OCI-LY7 (cell line): ENCODE data around the gene ALDH1L1. TPM values are rescaled to one million over a fixed set of nuclear protein-coding genes. Genes with fewer than 3 reads are reported as not detected.

ENCODE experiments used
- BruUV-seq: library from RNA; stranded (reverse); fragments of 400-500 nt; replicated peaks from 2 replicates; lab custom pipeline; 2021; lab: Mats Ljungman, UMichigan
- CTCF ChIA-PET: fragments of 300-600 bp; sonication (Branson Sonifier 250); formaldehyde crosslinking; loops from one replicate; lab custom pipeline; 2022; ENCODE audit warnings: antibody characterized with exemption; ENCODE audit not compliant: unreplicated experiment; lab: Charles Lee
- POLR2A ChIA-PET: fragments of 300-600 bp; sonication (Branson Sonifier 250); formaldehyde crosslinking; loops from one replicate; lab custom pipeline; 2022; ENCODE audit warnings: antibody characterized with exemption; lab: Charles Lee
- DNase-seq: peaks from one replicate; pipeline ENCODE4 v3.0.0-alpha.2; 2015; ENCODE audit warnings: low spot score
- H2AFZ ChIP-seq: fragments of 200-600 bp; sonication (generic), shearing (Covaris generic); 2 replicates; pipeline ENCODE4 v1.6.1; 2014; ENCODE audit warnings: mild to moderate bottlenecking, antibody characterized with exemption, low read length, moderate library complexity
- H3K27ac ChIP-seq: fragments of 200-600 bp; sonication (generic); 2 replicates; pipeline ENCODE4 v1.5.1; 2014; ENCODE audit warnings: mixed run types, low read depth, mild to moderate bottlenecking, moderate library complexity, low read length, inconsistent platforms; ENCODE audit not compliant: poor library complexity, severe bottlenecking
- H3K36me3 ChIP-seq: fragments of 200-600 bp; sonication (generic); 2 replicates; pipeline ENCODE4 v1.6.1; 2014; ENCODE audit warnings: mild to moderate bottlenecking, antibody characterized with exemption, low read length, moderate library complexity, mixed read lengths; ENCODE audit not compliant: insufficient read depth
- H3K4me1 ChIP-seq: fragments of 200-600 bp; sonication (generic); 2 replicates; pipeline ENCODE4 v1.5.1; 2014; ENCODE audit warnings: mild to moderate bottlenecking, low read length; ENCODE audit not compliant: insufficient read depth, poor library complexity, severe bottlenecking
- H3K4me2 ChIP-seq: fragments of 200-600 bp; sonication (generic); 2 replicates; pipeline ENCODE4 v1.6.1; 2014; ENCODE audit warnings: mild to moderate bottlenecking, low read length
- H3K4me3 ChIP-seq: fragments of 200-600 bp; sonication (generic); 2 replicates; pipeline ENCODE4 v1.5.1; 2014; ENCODE audit warnings: mild to moderate bottlenecking, low read depth, low read length; ENCODE audit not compliant: poor library complexity, severe bottlenecking
- H3K79me2 ChIP-seq: fragments of 200-600 bp; sonication (generic); 2 replicates; pipeline ENCODE4 v1.6.1; 2016; ENCODE audit warnings: low read depth, mild to moderate bottlenecking, low read length, moderate library complexity, mixed read lengths; ENCODE audit not compliant: insufficient read depth
- H3K9me2 ChIP-seq: fragments of 200-600 bp; sonication (generic); 2 replicates; pipeline ENCODE4 v1.6.1; 2016; ENCODE audit warnings: mild to moderate bottlenecking, low read length, mixed read lengths; ENCODE audit not compliant: insufficient read depth
- H3K9me3 ChIP-seq: fragments of 200-600 bp; sonication (generic); 2 replicates; pipeline ENCODE4 v1.6.1; 2014; ENCODE audit warnings: mild to moderate bottlenecking, mixed run types, low read length, mixed read lengths
- H4K20me1 ChIP-seq: fragments of 200-600 bp; sonication (generic); 2 replicates; pipeline ENCODE4 v1.6.1; 2014; ENCODE audit warnings: mild to moderate bottlenecking, antibody characterized with exemption, low read length, moderate library complexity, mixed read lengths; ENCODE audit not compliant: insufficient read depth
- CTCF ChIP-seq: fragments of 200-600 bp; sonication (generic); conservative IDR thresholded peaks from 2 replicates; pipeline ENCODE4 v1.5.1; 2014; ENCODE audit warnings: mild to moderate bottlenecking, antibody characterized with exemption, low read length, moderate library complexity, mixed read lengths
- EZH2phosphoT487 ChIP-seq: fragments of 200-600 bp; sonication (generic); IDR thresholded peaks from 2 replicates; pipeline ENCODE4 v1.6.1; 2018; ENCODE audit warnings: low read depth, borderline replicate concordance, mild to moderate bottlenecking, mixed run types, antibody characterized with exemption, low read length, moderate library complexity, mixed read lengths
- intact Hi-C: fragments of 100-400 bp; cut with micrococcal nuclease; formaldehyde crosslinking; loops from one replicate; pipeline ENCODE4 v1.10.0; 2022; ENCODE audit not compliant: unreplicated experiment
- total RNA-seq, 2 experiments: library from RNA; depleted of rRNA in 1 of 2; stranded (reverse); fragments of >200 nt in 1 of 2; shearing (Covaris generic) in 1 of 2; gene quantifications; 2 replicates each; pipeline ENCODE4 v1.2.3, GENCODE V29; 2014 to 2022

Gene ALDH1L1
- total RNA-seq, 2 experiments from 2014 or later = not detected

- ChIA-PET POLR2A (no interaction called here), CTCF (no interaction called here)
- no peak overlapping the region for H3K4me2 ChIP-seq
- H3K4me1 ChIP-seq = peaks cover 7% of the 10 kb centered on the region
- H3K9me2 ChIP-seq = no peaks in the 10 kb centered on the region
- H3K4me3 ChIP-seq = no peak overlapping the region
- BruUV-seq = no TSS peak
- H3K79me2 ChIP-seq = no peaks in the 10 kb centered on the region; the same call in 1 of the 2 replicates
- no peak overlapping the region for H2AFZ ChIP-seq
- TF ChIP-seq EZH2phosphoT487 = no peak
- TF ChIP-seq CTCF = peak; percentile 61
- H3K9me3 ChIP-seq = peaks cover 12% of the 10 kb centered on the region
- no peaks in the 10 kb centered on the region; the same call in 1 of the 2 replicates for H3K36me3 ChIP-seq
- intact Hi-C loops = loop anchor here (5.0 kb wide), 1 partner anchor 484 kb away; the partner anchor contains the start of gene OSBPL11
- peak; percentile 28 for DNase-seq
- H4K20me1 ChIP-seq = no peaks in the 10 kb centered on the region
- no peak overlapping the region for H3K27ac ChIP-seq
Observed at GRCh38 chr3:126081618-126082361, 98.6 kb downstream of the ALDH1L1 start.

GRCh38 chr3:126080970-126081369, 99.4 kb downstream of the ALDH1L1 start:
- H3K9me3 ChIP-seq = peaks cover 9% of the 10 kb centered on the region; the same call in 1 of the 2 replicates
- no TSS peak for BruUV-seq
- no peaks in the 10 kb centered on the region; the same call in 1 of the 2 replicates for H3K79me2 ChIP-seq
- no peak overlapping the region for H2AFZ ChIP-seq
- intact Hi-C loops = loop anchor here (5.0 kb wide), 1 partner anchor 484 kb away; the partner anchor contains the start of gene OSBPL11
- ChIA-PET POLR2A (interaction anchor here (0.7 kb wide), 1 partner anchor 11 kb away, joined by 3 read pairs; no protein-coding TSS in a partner anchor), CTCF (no interaction called here)
- H3K4me1 ChIP-seq = peaks cover 7% of the 10 kb centered on the region
- no peaks in the 10 kb centered on the region for H3K9me2 ChIP-seq
- TF ChIP-seq EZH2phosphoT487 (no peak), CTCF (no peak)
- no peak overlapping the region for H3K4me3 ChIP-seq
- no peak overlapping the region for H3K4me2 ChIP-seq
- no peak for DNase-seq
- no peaks in the 10 kb centered on the region for H3K36me3 ChIP-seq
- no peak overlapping the region for H3K27ac ChIP-seq
- no peaks in the 10 kb centered on the region for H4K20me1 ChIP-seq

- Histone ChIP-seq H3K4me2 (no peak overlapping the region), H2AFZ (no peak overlapping the region), H3K79me2 (no peaks in the 10 kb centered on the region; the same call in 1 of the 2 replicates), H3K27ac (no peak overlapping the region), H3K4me3 (no peak overlapping the region), H3K9me3 (peaks cover 15% of the 10 kb centered on the region), H3K4me1 (no peaks in the 10 kb centered on the region), H3K9me2 (no peaks in the 10 kb centered on the region), H3K36me3 (no peaks in the 10 kb centered on the region), H4K20me1 (no peaks in the 10 kb centered on the region)
- TF ChIP-seq CTCF (no peak), EZH2phosphoT487 (no peak)
- ChIA-PET POLR2A (interaction anchor here (0.6 kb wide), 1 partner anchor 415 kb away, joined by 3 read pairs; no protein-coding TSS in a partner anchor), CTCF (no interaction called here)
- DNase-seq = no peak
- BruUV-seq = no TSS peak
- intact Hi-C loops = no loop called here
Observed at GRCh38 chr3:126078866-126079265, 101.5 kb downstream of the ALDH1L1 start.
